Neural cell (in vitro differentiated cells): Measurements from ENCODE around the gene EPHA6. TPM values are rescaled to one million over a fixed set of nuclear protein-coding genes. Genes with fewer than 3 reads are reported as not detected.

Experiments
- H2AFZ ChIP-seq: fragments of 200-600, 300-800 bp; sonication (generic), shearing (Covaris generic); 2 replicates; pipeline ENCODE4 v1.6.0; 2014; ENCODE audit warnings: low read depth, mild to moderate bottlenecking, antibody characterized with exemption, low read length, moderate library complexity
- H3F3A ChIP-seq: fragments of 200-600 bp; shearing (Covaris generic); 2 replicates; pipeline ENCODE4 v1.6.1; 2016; ENCODE audit warnings: mild to moderate bottlenecking, moderate library complexity, mixed read lengths, antibody characterized with exemption, low read length; ENCODE audit not compliant: insufficient read depth, poor library complexity, severe bottlenecking
- H3K27ac ChIP-seq: fragments of 200-600, 300-800 bp; sonication (generic), shearing (Covaris generic); 2 replicates; pipeline ENCODE4 v1.5.1; 2014; ENCODE audit warnings: mild to moderate bottlenecking, low read length, moderate library complexity
- H3K27me3 ChIP-seq: fragments of 300-800, 200-600 bp; sonication (generic), shearing (Covaris generic); 2 replicates; pipeline ENCODE4 v1.6.0; 2014; ENCODE audit warnings: mild to moderate bottlenecking, low read depth, low read length, moderate library complexity; ENCODE audit not compliant: insufficient read depth
- H3K36me3 ChIP-seq: fragments of 300-800, 200-600 bp; sonication (generic), shearing (Covaris generic); 2 replicates; pipeline ENCODE4 v1.5.1; 2014; ENCODE audit warnings: mild to moderate bottlenecking, antibody characterized with exemption, low read length, moderate library complexity; ENCODE audit not compliant: insufficient read depth
- H3K4me2 ChIP-seq: fragments of 300-800, 200-600 bp; sonication (generic), shearing (Covaris generic); 2 replicates; pipeline ENCODE4 v1.6.0; 2014; ENCODE audit warnings: mild to moderate bottlenecking, low read length
- H3K4me3 ChIP-seq: fragments of 300-800, 200-600 bp; sonication (generic), shearing (Covaris generic); 2 replicates; pipeline ENCODE4 v1.5.1; 2014; ENCODE audit warnings: mild to moderate bottlenecking, low read length, moderate library complexity
- H3K79me2 ChIP-seq: fragments of 200-600 bp; shearing (Covaris generic); replicated peaks from 2 replicates; pipeline ENCODE4 v1.6.0; 2014; ENCODE audit warnings: mild to moderate bottlenecking, low read length, moderate library complexity; ENCODE audit not compliant: insufficient read depth
- H3K9ac ChIP-seq: fragments of 300-800, 200-600 bp; sonication (generic), shearing (Covaris generic); 2 replicates; pipeline ENCODE4 v1.6.1; 2016; ENCODE audit warnings: mild to moderate bottlenecking, low read length, mixed read lengths
- H3K9me2 ChIP-seq: fragments of 200-600 bp; shearing (Covaris generic); 2 replicates; pipeline ENCODE4 v1.6.1; 2016; ENCODE audit warnings: mild to moderate bottlenecking, low read length, mixed read lengths; ENCODE audit not compliant: insufficient read depth
- H3K9me3 ChIP-seq: fragments of 200-600, 300-800 bp; sonication (generic), shearing (Covaris generic); 2 replicates; pipeline ENCODE4 v1.6.1; 2016; ENCODE audit warnings: mild to moderate bottlenecking, mixed run types, low read length, moderate library complexity, mixed read lengths
- H4K20me1 ChIP-seq: fragments of 200-600 bp; shearing (Covaris generic); 2 replicates; pipeline ENCODE4 v1.6.1; 2016; ENCODE audit warnings: mild to moderate bottlenecking, mixed run types; ENCODE audit not compliant: insufficient read depth
- CTCF ChIP-seq: fragments of 450-650 bp; IDR thresholded peaks from 2 replicates; pipeline ENCODE4 v1.5.1; 2014; ENCODE audit warnings: antibody characterized with exemption, mild to moderate bottlenecking, moderate library complexity; ENCODE audit not compliant: poor library complexity, severe bottlenecking
- EP300 ChIP-seq: fragments of 450-650 bp; conservative IDR thresholded peaks from 2 replicates; pipeline ENCODE4 v1.6.1; 2014; ENCODE audit warnings: antibody characterized with exemption, mild to moderate bottlenecking, moderate library complexity; ENCODE audit not compliant: poor library complexity, severe bottlenecking
- EZH2 ChIP-seq: fragments of 200-600, 300-800 bp; shearing (Covaris generic), sonication (generic); IDR thresholded peaks from 2 replicates; pipeline ENCODE4 v1.6.1; 2014; ENCODE audit warnings: antibody characterized with exemption, low read length, borderline replicate concordance, mild to moderate bottlenecking; ENCODE audit not compliant: insufficient read depth, poor library complexity, severe bottlenecking
- MXI1 ChIP-seq: fragments of 450-650 bp; conservative IDR thresholded peaks from 2 replicates; pipeline ENCODE4 v1.6.1; 2014; ENCODE audit warnings: antibody characterized with exemption, mild to moderate bottlenecking; ENCODE audit not compliant: poor library complexity, severe bottlenecking
- POLR2AphosphoS5 ChIP-seq: IDR thresholded peaks from 2 replicates; pipeline ENCODE4 v1.6.1; 2012
- RAD21 ChIP-seq: fragments of 450-650 bp; conservative IDR thresholded peaks from 2 replicates; pipeline ENCODE4 v1.6.1; 2014; ENCODE audit warnings: antibody characterized with exemption, mild to moderate bottlenecking, moderate library complexity
- REST ChIP-seq: IDR thresholded peaks from 2 replicates; pipeline ENCODE4 v1.6.1; 2012; ENCODE audit warnings: borderline replicate concordance
- SMC3 ChIP-seq: fragments of 450-650 bp; conservative IDR thresholded peaks from 2 replicates; pipeline ENCODE4 v1.6.1; 2014; ENCODE audit warnings: antibody characterized with exemption, mild to moderate bottlenecking, moderate library complexity; ENCODE audit not compliant: poor library complexity
- TAF1 ChIP-seq: IDR thresholded peaks from 2 replicates; pipeline ENCODE4 v1.6.1; 2012; ENCODE audit warnings: low read depth
- polyA plus RNA-seq: library from polyadenylated mRNA; depleted of rRNA; stranded (reverse); fragments of >200 nt; gene quantifications from 2 replicates; pipeline ENCODE4 v1.2.3, GENCODE V29; 2014

The EPHA6 gene
- polyA plus RNA-seq, 1 donor from 2014 or later, result 0.56 TPM

GRCh38 chr3:97552186-97552585 is 737.8 kb downstream of the EPHA6 start:
- Histone ChIP-seq H3K9ac (no peak overlapping the region), H2AFZ (no peak overlapping the region), H3K36me3 (no peaks in the 10 kb centered on the region), H3K4me2 (no peak overlapping the region), H3F3A (no peaks in the 10 kb centered on the region), H3K9me3 (no peaks in the 10 kb centered on the region), H3K79me2 (no peaks in the 10 kb centered on the region), H3K27me3 (no peaks in the 10 kb centered on the region), H4K20me1 (no peaks in the 10 kb centered on the region), H3K4me3 (no peak overlapping the region), H3K27ac (no peak overlapping the region), H3K9me2 (no peaks in the 10 kb centered on the region)
- no peak for TF ChIP-seq POLR2AphosphoS5
- TF ChIP-seq RAD21, result no peak
- TF ChIP-seq MXI1, result no peak
- no peak for TF ChIP-seq REST
- TF ChIP-seq CTCF, result no peak
- TF ChIP-seq SMC3, result no peak
- TF ChIP-seq EZH2, result no peak
- no peak for TF ChIP-seq EP300
- TF ChIP-seq TAF1, result no peak

GRCh38 chr3:97575742-97576141 is 761.3 kb downstream of the EPHA6 start:
- H3K27me3 ChIP-seq, result no peaks in the 10 kb centered on the region

More at GRCh38 chr3:97575742-97576141, 761.3 kb downstream of the EPHA6 start:
- no peak overlapping the region for H2AFZ ChIP-seq
- no peaks in the 10 kb centered on the region for H3K9me3 ChIP-seq
- H3K9me2 ChIP-seq, result no peaks in the 10 kb centered on the region
- H3K27ac ChIP-seq, result no peak overlapping the region
- H3F3A ChIP-seq, result no peaks in the 10 kb centered on the region
- H3K4me2 ChIP-seq, result no peak overlapping the region
- no peaks in the 10 kb centered on the region for H4K20me1 ChIP-seq
- no peak overlapping the region for H3K9ac ChIP-seq
- no peaks in the 10 kb centered on the region for H3K36me3 ChIP-seq
- no peak overlapping the region for H3K4me3 ChIP-seq
- TF ChIP-seq POLR2AphosphoS5 (no peak), RAD21 (no peak), CTCF (no peak), REST (no peak), EZH2 (no peak), SMC3 (no peak), EP300 (no peak), TAF1 (no peak), MXI1 (no peak)
- H3K79me2 ChIP-seq, result no peaks in the 10 kb centered on the region
